Neural cell (in vitro differentiated cells): ENCODE results near the gene HNRNPK. TPM values are rescaled to one million over a fixed set of nuclear protein-coding genes. Genes with fewer than 3 reads are reported as not detected.

ENCODE experiments used
- H2AFZ ChIP-seq: fragments of 200-600, 300-800 bp; sonication (generic), shearing (Covaris generic); 2 replicates; pipeline ENCODE4 v1.6.0; 2014; ENCODE audit warnings: low read depth, mild to moderate bottlenecking, antibody characterized with exemption, low read length, moderate library complexity
- H3F3A ChIP-seq: fragments of 200-600 bp; shearing (Covaris generic); 2 replicates; pipeline ENCODE4 v1.6.1; 2016; ENCODE audit warnings: mild to moderate bottlenecking, moderate library complexity, mixed read lengths, antibody characterized with exemption, low read length; ENCODE audit not compliant: insufficient read depth, poor library complexity, severe bottlenecking
- H3K27ac ChIP-seq: fragments of 200-600, 300-800 bp; sonication (generic), shearing (Covaris generic); 2 replicates; pipeline ENCODE4 v1.5.1; 2014; ENCODE audit warnings: mild to moderate bottlenecking, low read length, moderate library complexity
- H3K27me3 ChIP-seq: fragments of 300-800, 200-600 bp; sonication (generic), shearing (Covaris generic); 2 replicates; pipeline ENCODE4 v1.6.0; 2014; ENCODE audit warnings: mild to moderate bottlenecking, low read depth, low read length, moderate library complexity; ENCODE audit not compliant: insufficient read depth
- H3K36me3 ChIP-seq: fragments of 300-800, 200-600 bp; sonication (generic), shearing (Covaris generic); 2 replicates; pipeline ENCODE4 v1.5.1; 2014; ENCODE audit warnings: mild to moderate bottlenecking, antibody characterized with exemption, low read length, moderate library complexity; ENCODE audit not compliant: insufficient read depth
- H3K4me2 ChIP-seq: fragments of 300-800, 200-600 bp; sonication (generic), shearing (Covaris generic); 2 replicates; pipeline ENCODE4 v1.6.0; 2014; ENCODE audit warnings: mild to moderate bottlenecking, low read length
- H3K4me3 ChIP-seq: fragments of 300-800, 200-600 bp; sonication (generic), shearing (Covaris generic); 2 replicates; pipeline ENCODE4 v1.5.1; 2014; ENCODE audit warnings: mild to moderate bottlenecking, low read length, moderate library complexity
- H3K79me2 ChIP-seq: fragments of 200-600 bp; shearing (Covaris generic); replicated peaks from 2 replicates; pipeline ENCODE4 v1.6.0; 2014; ENCODE audit warnings: mild to moderate bottlenecking, low read length, moderate library complexity; ENCODE audit not compliant: insufficient read depth
- H3K9ac ChIP-seq: fragments of 300-800, 200-600 bp; sonication (generic), shearing (Covaris generic); 2 replicates; pipeline ENCODE4 v1.6.1; 2016; ENCODE audit warnings: mild to moderate bottlenecking, low read length, mixed read lengths
- H3K9me2 ChIP-seq: fragments of 200-600 bp; shearing (Covaris generic); 2 replicates; pipeline ENCODE4 v1.6.1; 2016; ENCODE audit warnings: mild to moderate bottlenecking, low read length, mixed read lengths; ENCODE audit not compliant: insufficient read depth
- H3K9me3 ChIP-seq: fragments of 200-600, 300-800 bp; sonication (generic), shearing (Covaris generic); 2 replicates; pipeline ENCODE4 v1.6.1; 2016; ENCODE audit warnings: mild to moderate bottlenecking, mixed run types, low read length, moderate library complexity, mixed read lengths
- H4K20me1 ChIP-seq: fragments of 200-600 bp; shearing (Covaris generic); 2 replicates; pipeline ENCODE4 v1.6.1; 2016; ENCODE audit warnings: mild to moderate bottlenecking, mixed run types; ENCODE audit not compliant: insufficient read depth
- CTCF ChIP-seq: fragments of 450-650 bp; IDR thresholded peaks from 2 replicates; pipeline ENCODE4 v1.5.1; 2014; ENCODE audit warnings: antibody characterized with exemption, mild to moderate bottlenecking, moderate library complexity; ENCODE audit not compliant: poor library complexity, severe bottlenecking
- EP300 ChIP-seq: fragments of 450-650 bp; conservative IDR thresholded peaks from 2 replicates; pipeline ENCODE4 v1.6.1; 2014; ENCODE audit warnings: antibody characterized with exemption, mild to moderate bottlenecking, moderate library complexity; ENCODE audit not compliant: poor library complexity, severe bottlenecking
- EZH2 ChIP-seq: fragments of 200-600, 300-800 bp; shearing (Covaris generic), sonication (generic); IDR thresholded peaks from 2 replicates; pipeline ENCODE4 v1.6.1; 2014; ENCODE audit warnings: antibody characterized with exemption, low read length, borderline replicate concordance, mild to moderate bottlenecking; ENCODE audit not compliant: insufficient read depth, poor library complexity, severe bottlenecking
- MXI1 ChIP-seq: fragments of 450-650 bp; conservative IDR thresholded peaks from 2 replicates; pipeline ENCODE4 v1.6.1; 2014; ENCODE audit warnings: antibody characterized with exemption, mild to moderate bottlenecking; ENCODE audit not compliant: poor library complexity, severe bottlenecking
- POLR2AphosphoS5 ChIP-seq: IDR thresholded peaks from 2 replicates; pipeline ENCODE4 v1.6.1; 2012
- RAD21 ChIP-seq: fragments of 450-650 bp; conservative IDR thresholded peaks from 2 replicates; pipeline ENCODE4 v1.6.1; 2014; ENCODE audit warnings: antibody characterized with exemption, mild to moderate bottlenecking, moderate library complexity
- REST ChIP-seq: IDR thresholded peaks from 2 replicates; pipeline ENCODE4 v1.6.1; 2012; ENCODE audit warnings: borderline replicate concordance
- SMC3 ChIP-seq: fragments of 450-650 bp; conservative IDR thresholded peaks from 2 replicates; pipeline ENCODE4 v1.6.1; 2014; ENCODE audit warnings: antibody characterized with exemption, mild to moderate bottlenecking, moderate library complexity; ENCODE audit not compliant: poor library complexity
- TAF1 ChIP-seq: IDR thresholded peaks from 2 replicates; pipeline ENCODE4 v1.6.1; 2012; ENCODE audit warnings: low read depth
- polyA plus RNA-seq: library from polyadenylated mRNA; depleted of rRNA; stranded (reverse); fragments of >200 nt; gene quantifications from 2 replicates; pipeline ENCODE4 v1.2.3, GENCODE V29; 2014

HNRNPK gene
- polyA plus RNA-seq, 1 donor from 2014 or later = 1,061 TPM

GRCh38 chr9:83937861-83938455 is 42.1 kb downstream of the HNRNPK start:
- Histone ChIP-seq H3K36me3 (no peaks in the 10 kb centered on the region), H3K4me3 (no peak overlapping the region)
- TF ChIP-seq RAD21 (peak; percentile 93), TAF1 (no peak), CTCF (peak; percentile 87), REST (no peak), SMC3 (peak; percentile 95)

GRCh38 chr9:83936523-83936922 is 43.5 kb downstream of the HNRNPK start:
- Histone ChIP-seq H3K9me2 (no peaks in the 10 kb centered on the region), H2AFZ (no peak overlapping the region), H3K36me3 (no peaks in the 10 kb centered on the region), H4K20me1 (no peaks in the 10 kb centered on the region), H3K4me3 (no peak overlapping the region), H3K4me2 (no peak overlapping the region), H3K9ac (no peak overlapping the region), H3K27ac (no peak overlapping the region), H3K9me3 (no peaks in the 10 kb centered on the region), H3K27me3 (no peaks in the 10 kb centered on the region), H3F3A (no peaks in the 10 kb centered on the region), H3K79me2 (no peaks in the 10 kb centered on the region)
- no peak for TF ChIP-seq RAD21
- TF ChIP-seq EZH2 = no peak
- no peak for TF ChIP-seq POLR2AphosphoS5
- TF ChIP-seq REST = no peak
- TF ChIP-seq MXI1 = no peak
- TF ChIP-seq TAF1 = no peak
- TF ChIP-seq CTCF = no peak
- no peak for TF ChIP-seq EP300
- TF ChIP-seq SMC3 = no peak

More at GRCh38 chr9:83937861-83938455, 42.1 kb downstream of the HNRNPK start:
- Histone ChIP-seq H3K27me3 (no peaks in the 10 kb centered on the region), H3F3A (no peaks in the 10 kb centered on the region), H3K27ac (no peak overlapping the region), H3K9me2 (no peaks in the 10 kb centered on the region), H3K4me2 (no peak overlapping the region), H2AFZ (no peak overlapping the region), H3K9ac (no peak overlapping the region), H4K20me1 (no peaks in the 10 kb centered on the region), H3K9me3 (no peaks in the 10 kb centered on the region), H3K79me2 (no peaks in the 10 kb centered on the region)
